Ovary (tissue), 3 donors: ENCODE results near the gene ERBB2.

Experiments used
- EP300 ChIP-seq: sonication (generic); formaldehyde crosslinking; IDR thresholded peaks from one replicate; pipeline ENCODE4 v1.6.1; 2017; ENCODE audit warnings: antibody characterized with exemption
- POLR2A ChIP-seq: fragments of 450-650 bp; IDR thresholded peaks from one replicate; pipeline ENCODE4 v1.6.1; 2017; ENCODE audit warnings: antibody characterized with exemption, mild to moderate bottlenecking, moderate library complexity
- TF ChIP-seq, protein P1 (sequence below), 3 donors: fragments of 450-650 bp in 2 of 3; fragments of 200-600 bp in 1 of 3; IDR thresholded peaks; one replicate each; pipeline versions ENCODE4 v1.5.1 to v1.8.0; 2016 to 2022; ENCODE audit warnings: antibody characterized with exemption in 3 of 3, mild to moderate bottlenecking in 1 of 3
- donor health status: DM: no; HTN: no; CAD: no.

DNA sequence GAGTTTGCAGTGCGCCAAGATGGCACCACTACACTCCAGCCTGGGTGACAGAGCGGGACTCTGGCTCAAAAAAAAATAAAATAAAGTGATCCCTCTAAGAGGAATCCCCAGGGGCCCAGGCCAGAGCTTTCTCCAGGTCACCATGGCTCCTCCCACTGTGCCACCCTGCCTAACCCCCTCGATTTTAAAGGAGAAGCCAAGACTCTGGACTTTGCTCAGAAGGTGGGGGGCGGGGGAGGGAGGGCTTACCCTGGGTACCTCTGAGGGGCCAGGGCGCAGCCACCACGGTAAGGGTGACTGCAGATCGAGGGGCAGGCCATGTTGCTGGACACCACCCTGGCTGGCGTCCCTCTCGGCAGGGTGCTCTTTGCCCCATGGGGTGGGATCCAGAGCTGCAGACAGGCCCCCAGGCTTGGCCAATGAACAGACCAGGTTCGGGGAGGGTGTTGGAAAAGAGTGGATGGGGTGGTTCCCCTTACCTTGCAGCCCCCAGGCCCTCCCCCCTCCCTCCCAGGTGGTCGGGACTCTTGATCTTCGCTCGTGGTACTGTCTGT, 37.4 kb downstream of the ERBB2 start:
- TF ChIP-seq, protein P1, sequence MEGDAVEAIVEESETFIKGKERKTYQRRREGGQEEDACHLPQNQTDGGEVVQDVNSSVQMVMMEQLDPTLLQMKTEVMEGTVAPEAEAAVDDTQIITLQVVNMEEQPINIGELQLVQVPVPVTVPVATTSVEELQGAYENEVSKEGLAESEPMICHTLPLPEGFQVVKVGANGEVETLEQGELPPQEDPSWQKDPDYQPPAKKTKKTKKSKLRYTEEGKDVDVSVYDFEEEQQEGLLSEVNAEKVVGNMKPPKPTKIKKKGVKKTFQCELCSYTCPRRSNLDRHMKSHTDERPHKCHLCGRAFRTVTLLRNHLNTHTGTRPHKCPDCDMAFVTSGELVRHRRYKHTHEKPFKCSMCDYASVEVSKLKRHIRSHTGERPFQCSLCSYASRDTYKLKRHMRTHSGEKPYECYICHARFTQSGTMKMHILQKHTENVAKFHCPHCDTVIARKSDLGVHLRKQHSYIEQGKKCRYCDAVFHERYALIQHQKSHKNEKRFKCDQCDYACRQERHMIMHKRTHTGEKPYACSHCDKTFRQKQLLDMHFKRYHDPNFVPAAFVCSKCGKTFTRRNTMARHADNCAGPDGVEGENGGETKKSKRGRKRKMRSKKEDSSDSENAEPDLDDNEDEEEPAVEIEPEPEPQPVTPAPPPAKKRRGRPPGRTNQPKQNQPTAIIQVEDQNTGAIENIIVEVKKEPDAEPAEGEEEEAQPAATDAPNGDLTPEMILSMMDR (IDR thresholded peaks at IDR 0.05), result no peak
- TF ChIP-seq POLR2A (no peak), EP300 (no peak)
